ENCODE data around the gene OSTN. TPM values are rescaled to one million over a fixed set of nuclear protein-coding genes. Genes with fewer than 3 reads are reported as not detected.
"Not testable (repeated sequence)": the region's sequence is repeated elsewhere in the genome, so short reads cannot be mapped to it uniquely, and the experiment has no call there.

Gene OSTN
- total and polyA plus RNA-seq, 5 donors = 0.06 to 1.1 (median 0.18) TPM; not detected in 1

GRCh38 chr3:191185382-191185781 is 13.7 kb upstream of the OSTN start:
- H3K4me1 ChIP-seq (ENCODE audit: control insufficient read depth, insufficient read depth, low read length); intact Hi-C loops (cut with DNase I); H3K9me3 ChIP-seq (ENCODE audit: control insufficient read depth, low read length); ATAC-seq; DNase-seq; H3K27ac ChIP-seq (ENCODE audit: low read length); H3K27me3 ChIP-seq (ENCODE audit: control insufficient read depth, insufficient read depth); H3K4me3 ChIP-seq (ENCODE audit: low read length): not testable (repeated sequence)
- 90% methylated on average over 9 of the region's 9 CpGs for WGBS

GRCh38 chr3:191188246-191188645 is 10.8 kb upstream of the OSTN start:
- ATAC-seq; DNase-seq; H3K27me3 ChIP-seq (ENCODE audit: control insufficient read depth, insufficient read depth); H3K9me3 ChIP-seq (ENCODE audit: control insufficient read depth, low read length); H3K4me1 ChIP-seq (ENCODE audit: control insufficient read depth, insufficient read depth, low read length); intact Hi-C loops (cut with DNase I); H3K27ac ChIP-seq (ENCODE audit: low read length); H3K4me3 ChIP-seq (ENCODE audit: low read length): not testable (repeated sequence)
- WGBS = 88% methylated on average over 5 of the region's 5 CpGs

DNA sequence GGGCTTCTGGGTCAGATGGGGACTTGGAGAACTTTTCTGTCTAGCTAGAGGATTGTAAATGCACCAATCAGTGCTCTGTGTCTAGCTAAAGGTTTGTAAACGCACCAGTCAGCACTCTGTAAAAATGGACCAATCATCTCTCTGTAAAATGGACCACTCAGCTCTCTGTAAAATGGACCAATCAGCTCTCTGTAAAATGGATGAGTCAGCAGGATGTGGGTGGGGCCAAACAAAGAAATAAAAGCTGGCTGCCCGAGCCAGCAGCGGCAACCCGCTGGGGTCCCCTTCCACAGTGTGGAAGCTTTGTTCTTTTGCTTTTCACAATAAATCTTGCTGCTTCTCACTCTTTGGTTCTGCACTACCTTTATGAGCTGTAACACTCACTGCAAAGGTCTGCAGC is 6.8 kb upstream of the OSTN start:
- ATAC-seq; H3K9me3 ChIP-seq (ENCODE audit: control insufficient read depth, low read length); intact Hi-C loops (cut with DNase I); DNase-seq; H3K4me1 ChIP-seq (ENCODE audit: control insufficient read depth, insufficient read depth, low read length); H3K27me3 ChIP-seq (ENCODE audit: control insufficient read depth, insufficient read depth); H3K27ac ChIP-seq (ENCODE audit: low read length); H3K4me3 ChIP-seq (ENCODE audit: low read length): not testable (repeated sequence)
- WGBS = 93% methylated on average over 4 of the region's 4 CpGs

GRCh38 chr3:191192941-191193340 is 6.1 kb upstream of the OSTN start:
- DNase-seq (no peak), ATAC-seq (no peak)
- no peak overlapping the region for H3K4me3 ChIP-seq (ENCODE audit: low read length)
- H3K9me3 ChIP-seq (ENCODE audit: control insufficient read depth, low read length) = no peaks in the 10 kb centered on the region
- no peaks in the 10 kb centered on the region for H3K27me3 ChIP-seq (ENCODE audit: control insufficient read depth, insufficient read depth)
- no peak overlapping the region for H3K27ac ChIP-seq (ENCODE audit: low read length)
- no peaks in the 10 kb centered on the region for H3K4me1 ChIP-seq (ENCODE audit: control insufficient read depth, insufficient read depth, low read length)
- intact Hi-C loops (cut with DNase I) = no loop called here

DNA sequence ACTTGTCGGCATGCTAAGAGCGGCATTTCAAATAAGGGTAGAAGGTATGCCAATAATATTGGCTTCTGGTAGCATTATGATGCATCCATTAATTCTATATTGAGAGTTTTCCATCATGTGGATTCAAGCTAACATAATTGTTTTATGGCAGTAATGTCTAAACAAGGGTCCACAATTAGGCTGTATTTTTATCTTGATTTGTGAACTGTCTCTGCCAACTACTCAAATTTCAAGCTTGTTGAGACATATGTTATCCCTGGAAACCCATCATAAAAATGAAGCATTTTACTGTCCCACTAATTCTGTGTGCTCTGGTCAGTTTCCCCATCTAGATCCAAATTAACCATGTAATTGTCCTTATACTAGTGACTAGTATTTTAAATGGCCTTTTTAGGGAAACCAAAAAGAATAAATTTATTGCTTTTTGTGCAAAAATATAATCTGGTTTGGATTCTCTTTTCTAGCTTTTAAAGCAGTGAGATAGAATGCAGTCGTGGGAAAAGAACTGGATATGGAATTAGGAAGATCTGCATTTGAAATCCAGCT is 1.2 kb upstream of the OSTN start:
- ATAC-seq (no peak), DNase-seq (no peak)
- no peak overlapping the region for H3K4me3 ChIP-seq (ENCODE audit: low read length)
- H3K27ac ChIP-seq (ENCODE audit: low read length) = no peak overlapping the region
- no peaks in the 10 kb centered on the region for H3K4me1 ChIP-seq (ENCODE audit: control insufficient read depth, insufficient read depth, low read length)
- H3K9me3 ChIP-seq (ENCODE audit: control insufficient read depth, low read length) = no peaks in the 10 kb centered on the region
- no peaks in the 10 kb centered on the region for H3K27me3 ChIP-seq (ENCODE audit: control insufficient read depth, insufficient read depth)
- WGBS = 55% methylated on average over 3 of the region's 3 CpGs
- intact Hi-C loops (cut with DNase I) = no loop called here

DNA sequence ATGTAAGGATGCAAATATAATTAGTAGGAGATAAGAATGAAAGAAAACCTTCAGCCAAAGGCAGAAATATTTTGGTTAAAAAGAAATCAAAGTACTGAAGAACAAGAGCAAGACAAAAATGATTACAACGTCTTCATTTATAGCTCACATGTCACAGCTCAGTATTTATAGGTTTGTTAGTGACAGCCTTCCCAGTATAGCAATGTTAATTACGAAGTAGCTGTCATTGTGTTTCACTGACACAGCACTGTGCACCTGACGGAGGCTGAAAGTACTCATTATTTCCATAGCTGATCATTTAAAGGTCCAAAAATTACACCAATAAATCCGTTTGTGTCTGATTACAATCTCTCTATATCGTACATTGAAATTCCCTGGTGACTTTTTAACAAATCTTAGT is 561 bp upstream of the OSTN start:
- Histone ChIP-seq H3K27ac (ENCODE audit: low read length) (no peak overlapping the region), H3K27me3 (ENCODE audit: control insufficient read depth, insufficient read depth) (no peaks in the 10 kb centered on the region), H3K4me3 (ENCODE audit: low read length) (no peak overlapping the region), H3K9me3 (ENCODE audit: control insufficient read depth, low read length) (no peaks in the 10 kb centered on the region), H3K4me1 (ENCODE audit: control insufficient read depth, insufficient read depth, low read length) (no peaks in the 10 kb centered on the region)
- 47% methylated on average over 5 of the region's 5 CpGs for WGBS
- intact Hi-C loops (cut with DNase I) = no loop called here
- ATAC-seq (no peak), DNase-seq (no peak)

GRCh38 chr3:191210032-191210431 is 11.0 kb downstream of the OSTN start:
- H3K9me3 ChIP-seq (ENCODE audit: control insufficient read depth, low read length) = no peaks in the 10 kb centered on the region
- intact Hi-C loops (cut with DNase I) = no loop called here
- ATAC-seq (no peak), DNase-seq (no peak)
- H3K4me1 ChIP-seq (ENCODE audit: control insufficient read depth, insufficient read depth, low read length) = no peaks in the 10 kb centered on the region
- H3K27me3 ChIP-seq (ENCODE audit: control insufficient read depth, insufficient read depth) = no peaks in the 10 kb centered on the region
- WGBS = 91% methylated on average over 10 of the region's 10 CpGs
- no peak overlapping the region for H3K4me3 ChIP-seq (ENCODE audit: low read length)
- no peak overlapping the region for H3K27ac ChIP-seq (ENCODE audit: low read length)

GRCh38 chr3:191216510-191216909 is 17.5 kb downstream of the OSTN start:
- ATAC-seq = no peak
- no peak for DNase-seq
- no peaks in the 10 kb centered on the region for H3K4me1 ChIP-seq (ENCODE audit: control insufficient read depth, insufficient read depth, low read length)
- 68% methylated on average over 1 of the region's 1 CpG for WGBS
- intact Hi-C loops (cut with DNase I) = no loop called here
- H3K4me3 ChIP-seq (ENCODE audit: low read length) = no peak overlapping the region
- H3K9me3 ChIP-seq (ENCODE audit: control insufficient read depth, low read length) = no peaks in the 10 kb centered on the region
- H3K27me3 ChIP-seq (ENCODE audit: control insufficient read depth, insufficient read depth) = no peaks in the 10 kb centered on the region
- no peak overlapping the region for H3K27ac ChIP-seq (ENCODE audit: low read length)

DNA sequence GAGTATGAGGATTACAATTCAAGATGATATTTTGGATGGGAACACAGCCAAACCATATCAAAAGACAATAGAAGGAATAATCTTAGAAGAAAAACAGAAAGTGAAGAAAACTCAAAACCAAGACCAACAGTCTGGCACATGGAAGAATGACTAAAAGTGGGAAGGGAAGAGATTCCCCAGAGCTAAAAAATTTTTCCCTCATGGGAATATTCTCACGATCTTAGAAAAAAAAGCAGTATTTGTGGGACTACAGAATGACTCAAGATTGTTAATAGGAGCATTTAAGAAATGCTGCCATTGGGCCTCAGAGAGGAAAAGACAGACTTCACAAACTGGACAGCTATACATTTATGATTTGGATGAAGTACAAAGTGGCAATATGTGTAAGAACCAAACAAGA is 18.3 kb downstream of the OSTN start:
- no peaks in the 10 kb centered on the region for H3K4me1 ChIP-seq (ENCODE audit: control insufficient read depth, insufficient read depth, low read length)
- intact Hi-C loops (cut with DNase I) = no loop called here
- H3K9me3 ChIP-seq (ENCODE audit: control insufficient read depth, low read length) = no peaks in the 10 kb centered on the region
- no peak for ATAC-seq
- no peaks in the 10 kb centered on the region for H3K27me3 ChIP-seq (ENCODE audit: control insufficient read depth, insufficient read depth)
- no peak overlapping the region for H3K27ac ChIP-seq (ENCODE audit: low read length)
- no peak overlapping the region for H3K4me3 ChIP-seq (ENCODE audit: low read length)
- WGBS = 42% methylated on average over 1 of the region's 1 CpG
- no peak for DNase-seq

DNA sequence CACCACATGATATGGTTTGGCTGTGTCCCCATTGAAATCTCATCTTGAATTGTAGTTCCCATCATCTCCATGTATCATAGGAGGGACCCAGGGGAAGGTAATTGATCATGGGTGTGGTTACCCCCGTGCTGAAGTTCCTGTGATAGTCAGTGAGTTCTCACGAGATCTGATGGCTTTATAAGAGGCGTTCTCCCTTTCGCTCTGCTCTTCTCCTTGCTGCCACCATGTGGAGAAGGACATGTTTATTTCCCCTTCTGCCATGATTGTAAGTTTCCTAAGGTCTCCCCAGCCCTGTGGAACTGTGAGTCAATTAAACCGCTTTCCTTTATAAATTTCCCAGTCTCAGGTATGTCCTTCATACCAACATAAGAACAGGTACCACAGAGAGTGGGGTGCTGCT is 21.9 kb downstream of the OSTN start:
- no peak overlapping the region for H3K4me3 ChIP-seq (ENCODE audit: low read length)
- H3K27ac ChIP-seq (ENCODE audit: low read length) = no peak overlapping the region
- H3K9me3 ChIP-seq (ENCODE audit: control insufficient read depth, low read length) = no peaks in the 10 kb centered on the region
- H3K27me3 ChIP-seq (ENCODE audit: control insufficient read depth, insufficient read depth) = no peaks in the 10 kb centered on the region
- no peak for DNase-seq
- no peaks in the 10 kb centered on the region for H3K4me1 ChIP-seq (ENCODE audit: control insufficient read depth, insufficient read depth, low read length)
- 81% methylated on average over 5 of the region's 5 CpGs for WGBS
- intact Hi-C loops (cut with DNase I) = no loop called here
- ATAC-seq = no peak

GRCh38 chr3:191221638-191222037 is 22.6 kb downstream of the OSTN start:
- no peak for DNase-seq
- no peak overlapping the region for H3K27ac ChIP-seq (ENCODE audit: low read length)
- H3K4me1 ChIP-seq (ENCODE audit: control insufficient read depth, insufficient read depth, low read length) = no peaks in the 10 kb centered on the region
- no peaks in the 10 kb centered on the region for H3K27me3 ChIP-seq (ENCODE audit: control insufficient read depth, insufficient read depth)
- WGBS = 100% methylated on average over 1 of the region's 1 CpG
- ATAC-seq = no peak
- intact Hi-C loops (cut with DNase I) = no loop called here
- H3K9me3 ChIP-seq (ENCODE audit: control insufficient read depth, low read length) = no peaks in the 10 kb centered on the region
- H3K4me3 ChIP-seq (ENCODE audit: low read length) = no peak overlapping the region

DNA sequence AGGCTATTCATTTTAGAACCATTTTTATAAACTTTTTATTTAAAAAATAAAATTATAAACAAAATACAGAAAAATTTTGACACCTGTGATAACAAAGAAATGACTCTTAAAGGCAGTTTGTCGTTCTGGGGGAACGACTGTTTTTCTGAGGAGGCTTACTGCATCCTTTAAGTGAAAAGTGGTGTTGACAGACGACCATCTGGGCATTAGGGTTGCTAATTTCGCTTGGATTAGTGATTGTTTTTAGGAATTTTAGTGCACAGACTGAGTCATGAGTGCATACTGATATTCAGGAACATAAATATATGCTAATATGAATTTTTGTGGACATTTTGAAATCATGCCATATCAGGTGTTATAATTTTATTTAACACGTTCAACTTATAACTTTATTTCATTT is 28.5 kb downstream of the OSTN start:
- H3K4me1 ChIP-seq (ENCODE audit: control insufficient read depth, insufficient read depth, low read length) = no peaks in the 10 kb centered on the region
- no peak for ATAC-seq
- no peak for DNase-seq
- no peaks in the 10 kb centered on the region for H3K9me3 ChIP-seq (ENCODE audit: control insufficient read depth, low read length)
- WGBS = 65% methylated on average over 5 of the region's 5 CpGs
- no peak overlapping the region for H3K4me3 ChIP-seq (ENCODE audit: low read length)
- no peak overlapping the region for H3K27ac ChIP-seq (ENCODE audit: low read length)
- no peaks in the 10 kb centered on the region for H3K27me3 ChIP-seq (ENCODE audit: control insufficient read depth, insufficient read depth)
- intact Hi-C loops (cut with DNase I) = no loop called here
